Measurements from ENCODE around the gene HMGCS2.

The HMGCS2 gene

DNA sequence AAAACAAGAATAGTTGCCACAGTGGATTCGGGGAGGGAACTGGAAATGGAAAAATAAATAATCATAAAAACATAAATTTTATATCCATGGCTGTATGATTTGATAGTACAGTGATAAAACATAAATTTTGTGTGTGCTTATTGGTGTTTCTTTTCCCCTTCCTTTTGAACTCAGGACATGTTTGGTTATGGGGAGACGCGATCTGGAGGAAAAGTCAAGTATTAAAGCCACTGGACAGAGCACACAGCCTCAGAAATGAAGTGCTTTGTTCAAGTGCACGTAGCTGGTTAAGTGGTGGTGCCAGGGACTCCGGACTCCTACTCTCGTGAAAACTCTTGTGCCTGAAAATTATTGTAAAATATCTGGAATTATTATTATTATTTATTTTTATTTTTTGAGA is 9.7 kb upstream of the HMGCS2 start (continued):
- TF ChIP-seq EGR2 (tag by site-specific recombination; IDR thresholded peaks at IDR 0.05; ENCODE audit: low read depth) = no peak
- TF ChIP-seq ZNF350 (tag by site-specific recombination; IDR thresholded peaks at IDR 0.05) = no peak

GRCh38 chr1:119774746-119775490 is 6.2 kb upstream of the HMGCS2 start:
- H3K4me1 ChIP-seq (ENCODE audit: control insufficient read depth, insufficient read depth, low read length) = peaks cover 7% of the 10 kb centered on the region; the same call in 1 of the 2 replicates
- H3K4me3 ChIP-seq (ENCODE audit: low read depth, low read length) = no peak overlapping the region
- H3K27ac ChIP-seq (ENCODE audit: extremely low read depth, low read depth, low read length) = no peak overlapping the region
- H3K36me3 ChIP-seq (ENCODE audit: control insufficient read depth in 2 of 2, insufficient read depth in 1 of 2, low read length in 2 of 2) = no peaks in the 10 kb centered on the region
- TF ChIP-seq ZNF23 (tag by site-specific recombination; IDR thresholded peaks at IDR 0.05; ENCODE audit: borderline replicate concordance) (no peak), ZFHX2 (tag by site-specific recombination; conservative IDR thresholded peaks at IDR 0.05) (peak; percentile 24; the same call in 1 of the 2 replicates), PRDM10 (tag by site-specific recombination; IDR thresholded peaks at IDR 0.05) (no peak), ZNF830 (tag by site-specific recombination; IDR thresholded peaks at IDR 0.05; ENCODE audit: low read depth) (no peak), ZNF449 (tag by site-specific recombination; IDR thresholded peaks at IDR 0.05) (0 out of 2 replicates have a peak, but pooled peaks have one; percentile 44), ZNF76 (tag by site-specific recombination; IDR thresholded peaks at IDR 0.05; ENCODE audit: borderline replicate concordance, low read depth) (no peak), EGR2 (tag by site-specific recombination; IDR thresholded peaks at IDR 0.05; ENCODE audit: low read depth) (peak; percentile 29; the same call in 1 of the 2 replicates)
- CTCF ChIA-PET = interaction anchor here (0.7 kb wide), 1 partner anchor 1703 kb away, joined by 5 read pairs; no protein-coding TSS in a partner anchor
- POLR2A ChIA-PET = no interaction called here
- no peaks in the 10 kb centered on the region for H3K9me3 ChIP-seq (ENCODE audit: control insufficient read depth, insufficient read depth, low read depth, low read length)

DNA sequence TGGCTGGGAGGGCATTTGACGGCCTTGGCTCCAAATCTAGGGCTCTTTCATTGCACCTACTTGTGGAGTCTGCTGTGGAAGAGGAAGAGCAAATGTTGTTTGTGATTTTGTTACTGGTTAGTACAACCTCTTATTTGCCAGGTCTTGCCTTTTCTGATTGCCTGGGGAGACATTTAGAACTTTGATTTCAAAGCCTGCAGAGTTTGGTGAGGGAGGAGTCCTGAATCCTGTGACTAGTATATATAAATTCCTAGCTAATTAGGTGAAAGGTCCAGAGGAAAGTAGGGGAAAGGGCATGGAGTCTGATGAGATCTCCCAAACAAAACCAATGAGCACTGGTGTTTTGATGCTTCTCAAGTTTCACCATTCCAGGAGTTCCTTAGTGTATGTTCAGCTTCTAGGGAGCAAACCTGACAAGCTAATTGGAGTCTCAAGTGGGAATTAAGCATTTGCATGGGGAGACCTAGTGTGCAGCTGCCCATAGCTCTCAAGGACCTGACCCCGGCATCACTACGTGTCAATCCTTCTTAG is 5.1 kb upstream of the HMGCS2 start:
- no peak overlapping the region for H3K4me3 ChIP-seq (ENCODE audit: low read depth, low read length)
- H3K36me3 ChIP-seq (ENCODE audit: control insufficient read depth in 2 of 2, insufficient read depth in 1 of 2, low read length in 2 of 2) = no peaks in the 10 kb centered on the region
- TF ChIP-seq SCRT2 (tag by site-specific recombination; IDR thresholded peaks at IDR 0.05) (peak; percentile 36; the same call in 1 of the 2 replicates), OSR2 (tag by site-specific recombination; IDR thresholded peaks at IDR 0.05) (peak; percentile 76), KLF1 (tag by site-specific recombination; IDR thresholded peaks at IDR 0.05) (no peak), PRDM1 (tag by site-specific recombination; IDR thresholded peaks at IDR 0.05) (peak; percentile 77), TRIM28 (IDR thresholded peaks at IDR 0.05; ENCODE audit: borderline replicate concordance, low read length) (peak; percentile 81), MZF1 (tag by site-specific recombination; IDR thresholded peaks at IDR 0.05; ENCODE audit: borderline replicate concordance) (peak; percentile 99; the same call in 1 of the 2 replicates), PRDM10 (tag by site-specific recombination; IDR thresholded peaks at IDR 0.05) (peak; percentile 34; the same call in 1 of the 2 replicates), ZNF624 (tag by site-specific recombination; IDR thresholded peaks at IDR 0.05) (no peak), ZIC2 (tag by site-specific recombination; IDR thresholded peaks at IDR 0.05) (peak; percentile 10; the same call in 1 of the 2 replicates)
- TF ChIP-seq, protein P1, sequence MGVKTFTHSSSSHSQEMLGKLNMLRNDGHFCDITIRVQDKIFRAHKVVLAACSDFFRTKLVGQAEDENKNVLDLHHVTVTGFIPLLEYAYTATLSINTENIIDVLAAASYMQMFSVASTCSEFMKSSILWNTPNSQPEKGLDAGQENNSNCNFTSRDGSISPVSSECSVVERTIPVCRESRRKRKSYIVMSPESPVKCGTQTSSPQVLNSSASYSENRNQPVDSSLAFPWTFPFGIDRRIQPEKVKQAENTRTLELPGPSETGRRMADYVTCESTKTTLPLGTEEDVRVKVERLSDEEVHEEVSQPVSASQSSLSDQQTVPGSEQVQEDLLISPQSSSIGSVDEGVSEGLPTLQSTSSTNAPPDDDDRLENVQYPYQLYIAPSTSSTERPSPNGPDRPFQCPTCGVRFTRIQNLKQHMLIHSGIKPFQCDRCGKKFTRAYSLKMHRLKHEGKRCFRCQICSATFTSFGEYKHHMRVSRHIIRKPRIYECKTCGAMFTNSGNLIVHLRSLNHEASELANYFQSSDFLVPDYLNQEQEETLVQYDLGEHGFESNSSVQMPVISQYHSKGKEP (tag by site-specific recombination; IDR thresholded peaks at IDR 0.05) = 0 out of 2 replicates have a peak, but pooled peaks have one; percentile 23
- TF ChIP-seq, protein P2, sequence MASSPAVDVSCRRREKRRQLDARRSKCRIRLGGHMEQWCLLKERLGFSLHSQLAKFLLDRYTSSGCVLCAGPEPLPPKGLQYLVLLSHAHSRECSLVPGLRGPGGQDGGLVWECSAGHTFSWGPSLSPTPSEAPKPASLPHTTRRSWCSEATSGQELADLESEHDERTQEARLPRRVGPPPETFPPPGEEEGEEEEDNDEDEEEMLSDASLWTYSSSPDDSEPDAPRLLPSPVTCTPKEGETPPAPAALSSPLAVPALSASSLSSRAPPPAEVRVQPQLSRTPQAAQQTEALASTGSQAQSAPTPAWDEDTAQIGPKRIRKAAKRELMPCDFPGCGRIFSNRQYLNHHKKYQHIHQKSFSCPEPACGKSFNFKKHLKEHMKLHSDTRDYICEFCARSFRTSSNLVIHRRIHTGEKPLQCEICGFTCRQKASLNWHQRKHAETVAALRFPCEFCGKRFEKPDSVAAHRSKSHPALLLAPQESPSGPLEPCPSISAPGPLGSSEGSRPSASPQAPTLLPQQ (tag by site-specific recombination; IDR thresholded peaks at IDR 0.05) = no peak
- CTCF ChIA-PET = interaction anchor here (0.7 kb wide), 1 partner anchor 35 kb away, joined by 5 read pairs; no protein-coding TSS in a partner anchor
- no peak overlapping the region for H3K27ac ChIP-seq (ENCODE audit: extremely low read depth, low read depth, low read length)
- H3K4me1 ChIP-seq (ENCODE audit: control insufficient read depth, insufficient read depth, low read length) = peaks cover 7% of the 10 kb centered on the region; the same call in 1 of the 2 replicates
- no peaks in the 10 kb centered on the region for H3K9me3 ChIP-seq (ENCODE audit: control insufficient read depth, insufficient read depth, low read depth, low read length)
- POLR2A ChIA-PET = no interaction called here
